Tibial nerve (tissue), 4 donors: ENCODE measurements around the gene TAS1R1.

ENCODE experiments used
- EP300 ChIP-seq, 2 donors: sonication (generic); formaldehyde crosslinking; IDR thresholded peaks; one replicate each; pipeline ENCODE4 v1.6.1; 2017; ENCODE audit warnings: antibody characterized with exemption in 2 of 2, mild to moderate bottlenecking in 1 of 2
- POLR2A ChIP-seq, 2 donors: fragments of 450-650 bp; IDR thresholded peaks; one replicate each; pipeline ENCODE4 v1.6.1; 2017; ENCODE audit warnings: antibody characterized with exemption in 2 of 2, mild to moderate bottlenecking in 2 of 2, moderate library complexity in 2 of 2
- TF ChIP-seq, protein P1 (sequence below), 5 experiments: fragments of 200-600 bp in 3 of 5; fragments of 450-650 bp in 2 of 5; sonication (generic) in 3 of 5; IDR thresholded peaks; one replicate each; pipeline ENCODE4 v1.5.1; 2016 to 2019; ENCODE audit warnings: antibody characterized with exemption in 5 of 5, mild to moderate bottlenecking in 3 of 5, moderate library complexity in 2 of 5

- TF ChIP-seq, protein P1, sequence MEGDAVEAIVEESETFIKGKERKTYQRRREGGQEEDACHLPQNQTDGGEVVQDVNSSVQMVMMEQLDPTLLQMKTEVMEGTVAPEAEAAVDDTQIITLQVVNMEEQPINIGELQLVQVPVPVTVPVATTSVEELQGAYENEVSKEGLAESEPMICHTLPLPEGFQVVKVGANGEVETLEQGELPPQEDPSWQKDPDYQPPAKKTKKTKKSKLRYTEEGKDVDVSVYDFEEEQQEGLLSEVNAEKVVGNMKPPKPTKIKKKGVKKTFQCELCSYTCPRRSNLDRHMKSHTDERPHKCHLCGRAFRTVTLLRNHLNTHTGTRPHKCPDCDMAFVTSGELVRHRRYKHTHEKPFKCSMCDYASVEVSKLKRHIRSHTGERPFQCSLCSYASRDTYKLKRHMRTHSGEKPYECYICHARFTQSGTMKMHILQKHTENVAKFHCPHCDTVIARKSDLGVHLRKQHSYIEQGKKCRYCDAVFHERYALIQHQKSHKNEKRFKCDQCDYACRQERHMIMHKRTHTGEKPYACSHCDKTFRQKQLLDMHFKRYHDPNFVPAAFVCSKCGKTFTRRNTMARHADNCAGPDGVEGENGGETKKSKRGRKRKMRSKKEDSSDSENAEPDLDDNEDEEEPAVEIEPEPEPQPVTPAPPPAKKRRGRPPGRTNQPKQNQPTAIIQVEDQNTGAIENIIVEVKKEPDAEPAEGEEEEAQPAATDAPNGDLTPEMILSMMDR (IDR thresholded peaks at IDR 0.05), result no peak
- TF ChIP-seq EP300 (IDR thresholded peaks at IDR 0.05) (no peak), POLR2A (IDR thresholded peaks at IDR 0.05) (no peak)
These were observed 43.4 kb upstream of the TAS1R1 start for GRCh38 chr1:6511561-6512244.
